ENCODE results near the gene FMN1. TPM values are rescaled to one million over a fixed set of nuclear protein-coding genes. Genes with fewer than 3 reads are reported as not detected.

The FMN1 gene
- total and polyA plus RNA-seq, 2 of the 8 experiments (the other 6 are each of a cell fraction or from before 2014, with no cell fraction given): 0.27 to 3.7 TPM

- TF ChIP-seq CHD7 (IDR thresholded peaks at IDR 0.05; ENCODE audit: insufficient replicate concordance, low read length): no peak
- no peak for TF ChIP-seq KDM1A (IDR thresholded peaks at IDR 0.05; ENCODE audit: borderline replicate concordance, low read length)
- TF ChIP-seq BCL11A (IDR thresholded peaks at IDR 0.05; ENCODE audit: low read depth in 2 of 2, low read length in 2 of 2): no peak
- TF ChIP-seq EP300 (IDR thresholded peaks at IDR 0.05; ENCODE audit: borderline replicate concordance in 1 of 2, low read depth in 2 of 2, low read length in 2 of 2): no peak
- TF ChIP-seq BACH1 (IDR thresholded peaks at IDR 0.05; ENCODE audit: low read length): no peak
- TF ChIP-seq EGR1 (IDR thresholded peaks at IDR 0.05; ENCODE audit: borderline replicate concordance, low read depth, low read length): no peak
- TF ChIP-seq EZH2 (IDR thresholded peaks at IDR 0.05; ENCODE audit: low read depth, low read length, severe bottlenecking): peak; percentile 96
Measured at GRCh38 chr15:32718821-32719716, 475.4 kb downstream of the FMN1 start (continued).
